SIG-M5 treated with dmso at 0.1 percent for 504 hours (cell line): ENCODE measurements around the gene ARHGAP8.

Experiments used
- DNase-seq: peaks from one replicate; lab custom pipeline; 2025; ENCODE audit not compliant: unreplicated experiment; lab: John Stamatoyannopoulos, UW

ARHGAP8 gene

GRCh38 chr22:44824271-44824670 lies 71.9 kb downstream of the ARHGAP8 start:
- no peak for DNase-seq

GRCh38 chr22:44825310-44826150 lies 73.2 kb downstream of the ARHGAP8 start:
- DNase-seq = no peak

GRCh38 chr22:44827666-44828190 lies 75.4 kb downstream of the ARHGAP8 start:
- DNase-seq = no peak

DNA sequence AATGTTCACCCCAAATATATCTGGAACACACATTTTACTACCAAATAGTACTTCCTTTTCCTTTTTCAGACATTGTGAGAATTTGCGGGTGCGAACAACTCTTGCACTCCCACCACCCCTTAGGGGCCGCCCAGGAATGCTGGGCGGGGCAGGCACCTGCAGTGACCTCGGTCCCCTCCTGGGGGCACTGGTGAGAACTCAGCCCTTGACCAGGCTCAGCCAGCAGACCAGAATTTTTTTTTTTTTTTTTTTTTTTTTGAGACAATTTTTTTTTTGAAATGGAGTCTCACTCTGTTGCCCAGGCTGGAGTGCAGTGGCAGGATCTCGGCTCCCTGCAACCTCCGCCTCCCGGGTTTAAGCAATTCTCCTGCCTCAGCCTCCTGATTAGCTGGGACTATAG lies 75.8 kb downstream of the ARHGAP8 start:
- no peak for DNase-seq

GRCh38 chr22:44831885-44832284 lies 79.5 kb downstream of the ARHGAP8 start:
- DNase-seq = no peak

- no peak for DNase-seq
These were observed 81.7 kb downstream of the ARHGAP8 start for GRCh38 chr22:44834065-44834464.

GRCh38 chr22:44837481-44837880 lies 85.1 kb downstream of the ARHGAP8 start:
- DNase-seq = no peak

DNA sequence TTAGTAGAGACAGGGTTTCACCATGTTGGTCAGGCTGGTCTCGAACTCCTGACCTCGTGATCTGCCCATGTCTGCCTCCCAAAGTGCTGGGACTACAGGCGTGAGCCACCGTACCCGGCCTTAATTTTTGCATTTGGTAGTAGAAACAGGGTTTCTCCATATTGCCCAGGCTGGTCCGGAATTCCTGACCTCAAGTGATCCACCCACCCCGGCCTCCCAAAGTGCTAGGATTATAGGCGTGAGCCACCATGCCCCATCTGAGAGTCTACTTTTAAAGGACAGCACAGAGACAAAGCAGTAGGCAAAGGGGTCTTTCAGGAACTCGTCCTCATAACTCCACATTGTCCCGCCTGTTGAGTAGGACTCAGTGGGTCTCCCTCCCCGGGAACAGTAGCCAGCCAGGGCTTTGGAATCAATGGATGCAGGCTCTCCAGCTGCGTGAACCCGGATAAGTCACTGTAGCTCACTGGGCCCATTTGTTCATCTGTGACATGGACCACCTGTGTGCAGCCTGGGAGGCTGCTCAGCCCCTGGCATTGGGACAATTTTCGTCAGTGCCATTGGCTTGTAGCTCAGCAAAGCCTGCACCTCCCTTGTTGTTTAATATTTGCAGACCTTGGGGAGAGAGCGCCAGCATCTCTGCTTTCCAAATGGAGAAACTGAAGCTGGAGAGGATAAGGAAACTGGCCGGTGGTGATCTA lies 86.1 kb downstream of the ARHGAP8 start:
- no peak for DNase-seq

- no peak for DNase-seq
These were observed 86.7 kb downstream of the ARHGAP8 start for GRCh38 chr22:44839061-44839460.

- DNase-seq = no peak
These were observed 87.3 kb downstream of the ARHGAP8 start for GRCh38 chr22:44839721-44840120.

DNA sequence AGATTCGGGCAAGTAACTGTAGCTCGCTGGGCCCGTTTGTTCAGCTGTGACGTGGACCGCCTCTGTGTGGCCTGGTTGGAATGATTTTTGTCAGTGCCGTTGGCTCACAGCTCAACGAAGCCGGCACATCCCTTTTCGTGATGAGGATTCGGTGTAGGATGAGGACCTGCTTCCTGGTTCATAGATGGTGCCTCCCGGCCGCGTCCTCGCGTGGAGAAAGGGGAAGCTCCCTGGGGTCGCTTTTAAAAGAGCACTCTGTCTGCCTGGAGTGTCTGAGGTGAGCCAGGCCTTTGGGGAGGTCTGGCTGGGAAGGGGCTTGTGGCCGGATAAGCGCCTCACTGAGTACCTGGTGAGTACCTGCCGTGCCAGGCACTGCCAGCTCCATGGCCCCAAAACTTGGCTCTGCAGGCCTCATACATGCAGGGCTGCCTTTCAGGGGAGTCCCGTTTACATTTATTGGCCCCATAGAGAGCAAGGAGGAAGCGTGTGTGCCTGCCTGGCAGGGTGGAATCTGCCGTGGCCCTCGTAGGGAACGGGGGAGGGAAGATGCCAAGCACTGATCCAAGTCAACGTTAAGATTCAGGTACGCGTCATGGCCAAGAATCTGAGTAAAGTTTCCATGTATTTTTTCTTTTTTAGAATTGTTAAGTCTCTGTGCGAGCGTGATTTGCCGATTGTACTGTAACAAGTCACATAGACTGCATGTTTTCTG lies 88.4 kb downstream of the ARHGAP8 start:
- DNase-seq = no peak

DNA sequence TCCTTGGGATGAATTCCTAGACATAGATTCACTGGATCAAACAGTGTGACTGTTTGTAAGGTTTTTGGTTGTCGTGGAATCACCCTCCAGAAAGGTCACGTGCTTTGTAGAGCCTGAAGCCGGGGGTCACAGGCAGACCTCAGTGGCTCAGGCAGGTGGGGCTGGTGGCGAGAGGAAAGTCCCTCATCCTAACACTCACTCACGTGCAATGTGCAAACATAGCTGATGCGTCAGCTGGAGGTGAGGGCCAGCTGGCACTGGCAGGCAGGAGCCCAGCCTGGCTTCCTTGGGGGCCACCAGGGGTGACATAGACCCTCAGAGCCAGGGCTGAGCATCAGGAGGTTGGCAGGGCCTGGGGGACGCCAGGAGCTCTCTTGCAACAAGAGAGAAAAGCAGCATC lies 90.0 kb downstream of the ARHGAP8 start:
- DNase-seq = no peak

DNA sequence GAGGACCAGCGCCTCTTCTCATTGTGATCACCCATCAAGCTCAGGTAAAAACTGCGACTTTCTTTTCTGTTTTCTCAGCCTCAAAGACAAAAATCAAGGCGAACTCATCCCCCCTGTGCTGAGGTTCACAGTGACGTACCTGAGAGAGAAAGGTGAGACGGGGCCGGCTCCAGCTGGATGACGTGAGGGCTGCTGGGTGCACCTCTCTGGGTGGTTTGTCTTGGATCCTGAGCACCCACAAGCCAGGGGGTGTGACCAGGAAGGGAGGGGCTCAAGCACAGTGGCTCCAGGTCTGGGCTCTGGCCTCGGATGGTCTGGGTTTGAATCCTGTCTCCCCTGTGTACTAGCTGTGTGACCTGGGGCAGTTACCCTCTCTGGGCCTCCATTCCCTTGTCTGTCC lies 92.8 kb downstream of the ARHGAP8 start:
- no peak for DNase-seq

- no peak for DNase-seq
These were observed 93.7 kb downstream of the ARHGAP8 start for GRCh38 chr22:44845796-44846720.

DNA sequence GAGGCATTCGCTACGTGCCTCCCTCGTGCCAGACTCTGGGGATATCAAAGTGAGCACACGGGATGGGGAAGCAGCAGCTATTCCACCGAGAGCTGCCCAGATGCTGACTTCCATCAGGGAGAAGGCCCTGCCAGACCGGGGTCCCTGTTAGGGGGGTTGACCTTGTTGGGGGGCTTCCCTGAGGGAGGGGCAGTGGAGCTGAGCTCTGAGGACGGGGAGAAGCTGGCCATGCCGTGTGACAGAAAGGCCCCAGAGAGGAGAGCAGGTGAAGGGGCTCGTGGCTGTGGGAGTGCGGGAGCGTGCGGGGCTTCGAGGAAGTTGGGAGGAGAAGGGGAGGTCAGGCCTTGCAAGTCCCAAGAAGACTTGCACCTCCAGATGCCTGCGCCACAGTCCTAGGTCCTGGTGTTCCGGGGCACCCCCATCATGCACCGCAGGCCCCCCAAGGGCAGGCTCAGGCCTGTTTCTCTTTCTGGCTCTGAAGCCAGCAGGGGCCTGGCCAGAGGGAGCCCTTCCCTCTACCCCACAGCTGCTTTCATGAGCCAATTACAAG lies 94.4 kb downstream of the ARHGAP8 start:
- DNase-seq = no peak

- DNase-seq = no peak
These were observed 95.0 kb downstream of the ARHGAP8 start for GRCh38 chr22:44847380-44847779.

- no peak for DNase-seq
These were observed 95.5 kb downstream of the ARHGAP8 start for GRCh38 chr22:44847892-44848291.

DNA sequence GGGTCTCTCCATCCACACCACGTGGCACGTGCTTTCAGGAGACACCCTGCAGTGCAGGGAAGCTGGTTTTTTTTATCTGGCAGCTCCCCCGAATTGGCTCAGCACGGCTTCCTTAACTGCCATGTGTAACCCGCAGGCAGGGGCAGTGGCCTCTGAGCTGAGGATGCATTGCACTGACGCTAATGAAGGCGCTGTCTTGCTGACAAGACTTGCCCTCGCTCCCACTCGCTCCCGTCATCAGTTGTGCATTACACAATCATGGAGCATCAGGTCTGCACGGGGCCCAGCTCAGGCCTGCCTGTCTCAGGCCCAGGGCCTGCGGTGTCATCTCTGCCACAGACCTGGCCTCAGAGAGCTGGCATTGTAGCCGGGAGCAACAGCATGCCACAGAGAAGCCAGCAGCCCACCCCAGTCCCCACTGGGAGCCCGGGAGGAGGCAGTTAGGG lies 95.9 kb downstream of the ARHGAP8 start:
- DNase-seq = no peak

DNA sequence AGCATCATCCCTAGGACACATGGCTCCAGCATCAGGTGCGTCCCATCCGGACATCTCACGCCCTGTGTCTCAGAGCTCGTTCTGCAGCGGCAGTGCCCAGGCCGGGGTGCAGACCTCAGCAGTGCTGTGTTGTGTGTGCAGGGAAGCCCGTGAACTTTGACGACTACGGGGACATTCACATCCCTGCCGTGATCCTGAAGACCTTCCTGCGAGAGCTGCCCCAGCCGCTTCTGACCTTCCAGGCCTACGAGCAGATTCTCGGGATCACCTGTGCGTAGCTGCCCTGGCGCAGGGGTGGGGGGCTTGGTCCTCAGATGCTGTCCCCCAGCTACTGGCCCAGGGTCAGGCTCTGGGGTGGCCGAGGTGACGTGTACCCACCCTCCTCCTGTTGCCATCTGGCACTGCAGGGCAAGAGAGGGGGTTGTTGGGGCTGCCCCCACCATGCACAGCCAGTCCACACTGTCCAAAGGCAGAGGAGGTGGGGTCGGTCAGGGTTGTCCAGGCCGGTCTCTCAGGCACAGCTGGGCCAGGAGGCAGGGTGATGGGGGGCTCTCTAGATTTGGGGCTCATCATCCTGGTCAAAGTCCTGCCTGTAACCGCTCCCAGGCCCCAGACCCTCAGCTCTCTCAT lies 96.5 kb downstream of the ARHGAP8 start:
- no peak for DNase-seq

GRCh38 chr22:44850946-44851345 lies 98.6 kb downstream of the ARHGAP8 start:
- no peak for DNase-seq
